ENCODE results near the gene CASTOR2.
"Not testable (repeated sequence)": the region's sequence is repeated elsewhere in the genome, so short reads cannot be mapped to it uniquely, and the experiment has no call there.

Gene CASTOR2

DNA sequence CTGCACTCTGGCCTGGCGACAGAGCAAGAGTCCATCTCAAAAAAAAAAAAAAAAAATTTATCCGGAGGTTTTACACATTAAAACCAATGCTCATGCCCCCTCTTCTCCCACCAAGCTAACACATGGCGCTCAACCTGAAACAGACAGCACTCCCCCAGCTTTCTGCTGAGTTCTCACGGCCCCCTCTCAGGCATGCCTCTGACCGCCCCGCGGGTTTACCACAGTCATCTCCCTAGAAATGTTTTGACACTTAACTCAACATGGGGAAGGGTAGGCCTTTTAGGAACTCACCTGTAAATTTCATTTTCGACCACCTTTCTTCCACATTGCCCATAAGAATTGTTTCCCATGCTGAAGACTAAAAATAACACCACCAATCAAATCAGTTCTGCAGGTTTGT is 99.8 kb downstream of the CASTOR2 start:
- no peak for ATAC-seq
- no peak for DNase-seq
- H3K4me1 Mint-ChIP-seq, result no peaks in the 10 kb centered on the region
- H3K4me3 Mint-ChIP-seq, result no peak overlapping the region
- no peak overlapping the region for H3K27ac Mint-ChIP-seq
- no peaks in the 10 kb centered on the region for H3K9me3 Mint-ChIP-seq
- no peaks in the 10 kb centered on the region for H3K27me3 Mint-ChIP-seq

DNA sequence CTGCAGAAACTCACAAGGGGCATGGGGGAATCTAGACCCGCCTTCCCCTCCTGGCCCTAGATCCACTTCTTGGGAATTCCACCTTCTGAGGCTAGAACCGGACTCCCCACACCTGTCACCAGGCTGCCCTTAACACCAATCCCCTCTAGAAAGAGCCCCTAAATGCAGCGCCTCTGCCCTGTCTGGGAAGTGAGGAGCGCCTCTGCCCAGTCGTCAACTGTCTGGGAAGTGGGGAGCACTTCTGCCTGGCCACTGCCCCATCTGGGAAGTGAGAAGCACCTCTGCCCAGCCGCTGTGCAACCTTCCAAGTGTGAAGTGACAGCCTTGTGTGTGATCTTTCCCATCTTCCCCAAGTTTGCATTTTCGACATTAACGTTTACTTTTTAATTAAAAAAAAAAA is 100.3 kb downstream of the CASTOR2 start:
- no peak for DNase-seq
- Mint-ChIP-seq H3K27me3 (no peaks in the 10 kb centered on the region), H3K9me3 (no peaks in the 10 kb centered on the region), H3K4me3 (no peak overlapping the region), H3K27ac (no peak overlapping the region), H3K4me1 (no peaks in the 10 kb centered on the region)
- no peak for ATAC-seq

GRCh38 chr7:75066521-75066920 is 102.0 kb downstream of the CASTOR2 start:
- peaks cover 6% of the 10 kb centered on the region for H3K4me1 Mint-ChIP-seq
- ATAC-seq (no peak), DNase-seq (no peak)
- no peaks in the 10 kb centered on the region for H3K27me3 Mint-ChIP-seq
- no peaks in the 10 kb centered on the region for H3K9me3 Mint-ChIP-seq
- H3K27ac Mint-ChIP-seq, result no peak overlapping the region
- H3K4me3 Mint-ChIP-seq, result no peak overlapping the region

DNA sequence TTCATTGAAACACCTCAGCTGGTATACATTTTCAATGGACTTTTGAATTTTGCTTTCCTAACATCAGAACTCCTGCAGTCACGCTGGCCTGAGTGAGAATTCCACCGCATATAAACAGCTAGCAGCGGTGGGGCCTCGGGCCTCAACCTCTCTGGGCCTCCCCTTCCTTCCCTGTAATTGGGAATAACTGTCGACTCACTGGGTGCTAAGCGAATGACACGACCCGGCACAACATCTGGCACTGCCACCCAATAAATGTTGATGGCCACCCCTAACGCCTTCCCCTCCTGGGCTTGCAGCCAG is 108.4 kb downstream of the CASTOR2 start:
- Mint-ChIP-seq H3K4me3 (peak overlapping the region; percentile 97 to 99), H3K27me3 (no peaks in the 10 kb centered on the region), H3K9me3 (no peaks in the 10 kb centered on the region), H3K4me1 (peaks cover 11% of the 10 kb centered on the region), H3K27ac (peak overlapping the region; percentile 98)
- ATAC-seq, result no peak
- no peak for DNase-seq

GRCh38 chr7:75074262-75074641 is 109.7 kb downstream of the CASTOR2 start:
- DNase-seq, H3K9me3 Mint-ChIP-seq, ATAC-seq, H3K27me3 Mint-ChIP-seq: not testable (repeated sequence)
- Mint-ChIP-seq H3K4me3 (peak overlapping the region; percentile 97 to 99), H3K4me1 (peaks cover 11% of the 10 kb centered on the region), H3K27ac (peak overlapping the region; percentile 96)

All from stimulated activated naive CD8-positive, alpha-beta T cell treated with anti-CD3 and anti-CD28 coated beads, Interleukin-15, amount 100 ng/mL, for 72 hours (primary cell).